Left kidney (tissue), 2 donors: ENCODE results near the gene ADAM8. TPM values are rescaled to one million over a fixed set of nuclear protein-coding genes. Genes with fewer than 3 reads are reported as not detected.

Source experiments
- DNase-seq: peaks from one replicate; pipeline ENCODE4 v3.0.0-alpha.2; 2013
- polyA plus RNA-seq: library from polyadenylated mRNA; unstranded; fragments of 120-200 nt; gene quantifications from one replicate; pipeline ENCODE4 v1.2.1, GENCODE V29; 2013; ENCODE audit not compliant: insufficient read length

ADAM8 gene
- polyA plus RNA-seq, 1 donor = 2.4 TPM

DNA sequence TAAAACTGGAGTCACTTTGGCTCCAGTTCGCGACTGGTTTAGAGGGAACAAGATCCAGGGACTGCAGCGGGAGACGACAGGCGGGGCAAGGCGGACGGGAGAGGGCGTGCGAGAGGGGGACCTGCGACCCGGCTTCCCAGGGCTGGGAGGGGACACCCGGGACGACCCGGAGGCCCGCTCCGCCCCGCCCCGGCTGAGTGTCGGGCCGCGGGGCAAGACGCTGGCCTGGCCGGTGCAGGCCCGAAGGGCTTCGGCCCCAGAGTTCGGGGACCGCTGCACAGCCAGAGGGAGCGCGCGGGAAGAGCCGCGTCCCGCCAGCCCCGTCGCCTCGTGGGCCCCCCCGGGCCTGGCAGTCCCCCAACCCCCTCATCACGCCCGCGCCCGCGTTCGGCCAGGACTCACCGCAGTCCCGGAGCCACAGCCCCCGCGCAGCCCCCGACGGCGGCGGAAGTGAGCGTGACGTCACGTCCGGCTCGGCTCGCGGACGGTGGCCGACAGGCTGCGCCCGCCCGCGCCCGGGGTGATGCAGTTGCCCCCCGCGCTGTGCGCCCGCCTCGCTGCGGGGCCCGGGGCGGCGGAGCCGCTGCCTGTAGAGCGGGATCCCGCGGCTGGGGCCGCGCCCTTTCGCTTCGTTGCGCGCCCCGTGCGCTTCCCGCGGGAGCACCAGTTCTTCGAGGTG, 31.9 kb upstream of the ADAM8 start, which contains the start of the genes TUBGCP2 and ZNF511:
Gene TUBGCP2 (minus strand): TSS at position 452 of the 679 bp plus-strand sequence. CDS start 5,931 bp downstream, outside the sequence.
Gene ZNF511 (plus strand): TSS at position 494 of the 679 bp plus-strand sequence. CDS start 30 bp downstream, at position 524.
- peak; percentile 84 for DNase-seq

DNA sequence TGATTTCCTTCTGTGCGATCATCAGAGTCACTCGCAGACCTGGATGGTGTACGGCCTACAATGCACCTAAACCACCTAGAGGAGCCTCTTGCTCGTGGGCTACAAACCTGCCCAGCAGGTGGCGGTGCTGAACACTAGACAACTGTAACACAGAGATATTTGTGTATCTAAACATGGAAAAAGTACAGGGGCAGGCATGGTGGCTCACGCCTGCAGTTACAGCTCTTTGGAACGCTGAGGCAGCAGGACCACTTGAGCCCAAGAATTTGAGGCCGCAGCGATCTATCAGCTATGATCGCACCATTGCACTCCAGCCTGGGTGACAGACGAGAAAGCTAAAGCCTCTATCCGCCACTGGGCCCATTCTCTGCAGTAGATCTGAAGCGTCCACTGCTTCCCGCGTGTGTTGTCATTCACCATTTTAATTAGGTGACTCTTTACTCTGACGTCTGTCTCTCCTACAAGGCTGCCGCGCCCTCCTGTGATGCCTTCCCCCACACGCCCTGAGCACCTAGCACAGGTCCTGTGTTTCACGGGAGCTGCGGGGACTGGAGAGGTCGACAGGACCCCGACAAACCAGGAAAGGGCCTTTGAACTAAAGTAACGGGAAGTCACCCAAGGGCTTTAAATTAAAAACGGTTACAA, 31.2 kb upstream of the ADAM8 start:
- peak; percentile 82 for DNase-seq

GRCh38 chr10:133306941-133307379, 30.3 kb upstream of the ADAM8 start:
- no peak for DNase-seq

- DNase-seq = no peak
These were observed 29.4 kb upstream of the ADAM8 start for GRCh38 chr10:133306097-133306476.

- no peak for DNase-seq
These were observed 26.5 kb upstream of the ADAM8 start for GRCh38 chr10:133303206-133303605.

DNA sequence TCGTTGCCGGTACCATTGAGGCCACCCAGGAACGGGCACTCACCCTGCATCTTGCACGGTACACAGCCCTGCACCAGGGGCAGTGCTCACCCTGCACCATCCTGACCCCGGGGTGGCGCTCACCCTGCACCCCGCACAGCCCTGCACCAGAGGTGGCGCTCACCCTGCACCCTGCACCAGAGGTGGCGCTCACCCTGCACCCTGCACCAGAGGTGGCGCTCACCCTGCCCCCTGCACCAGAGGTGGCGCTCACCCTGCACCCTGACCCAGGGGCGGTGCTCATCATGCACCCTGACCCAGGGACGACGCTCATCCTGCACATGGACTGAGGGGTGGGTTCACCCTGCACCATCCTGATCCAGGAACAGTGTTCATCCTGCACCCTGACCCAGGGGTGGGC, 25.6 kb upstream of the ADAM8 start:
- DNase-seq = no peak

- DNase-seq = no peak
These were observed 23.1 kb upstream of the ADAM8 start for GRCh38 chr10:133299738-133300137.

- no peak for DNase-seq
These were observed 22.6 kb upstream of the ADAM8 start for GRCh38 chr10:133299224-133299623.

DNA sequence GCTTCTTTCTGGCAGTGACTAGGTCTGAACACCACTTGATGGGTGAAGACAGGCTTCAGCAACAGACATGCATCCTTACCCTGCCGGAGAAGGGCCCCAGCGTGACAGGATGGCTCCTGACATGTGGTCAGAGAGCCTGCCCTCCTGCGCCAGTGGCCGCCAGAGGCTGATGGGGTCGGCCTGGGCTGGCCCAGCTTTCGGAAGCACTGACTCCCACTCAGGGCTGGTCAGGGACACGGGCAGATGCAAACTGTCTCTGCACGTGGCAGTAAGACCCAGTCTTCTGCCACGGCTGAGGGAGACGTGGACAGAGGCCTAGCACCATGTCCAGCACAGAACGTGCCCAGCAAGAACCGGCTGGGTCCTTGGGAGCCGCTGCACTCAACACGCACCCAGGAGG, 21.8 kb upstream of the ADAM8 start:
- no peak for DNase-seq

DNA sequence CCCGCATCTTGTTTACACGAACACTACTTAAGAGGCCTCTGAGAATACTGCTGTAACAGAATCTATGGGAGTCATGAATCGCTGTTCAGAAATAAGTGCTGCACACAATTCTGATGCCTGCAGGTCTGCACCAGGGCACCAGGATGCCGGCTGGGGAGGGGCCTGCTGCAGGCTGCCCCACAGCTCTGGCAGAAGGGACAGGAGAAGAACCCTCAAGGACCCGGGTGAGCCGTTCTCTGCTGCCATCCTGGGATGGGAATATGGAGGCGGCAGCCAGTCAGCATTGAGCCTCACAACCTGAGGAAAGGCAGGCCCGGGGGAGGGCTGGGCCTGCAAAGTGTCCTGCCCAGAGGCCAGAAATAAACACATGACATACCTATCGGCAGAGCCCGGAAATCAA, 20.8 kb upstream of the ADAM8 start:
- no peak for DNase-seq

- DNase-seq = no peak
These were observed 19.0 kb upstream of the ADAM8 start for GRCh38 chr10:133295426-133296320.

GRCh38 chr10:133294189-133294588, 17.5 kb upstream of the ADAM8 start:
- DNase-seq = no peak

GRCh38 chr10:133293810-133294119, 17.1 kb upstream of the ADAM8 start:
- no peak for DNase-seq

- DNase-seq = no peak
These were observed 16.5 kb upstream of the ADAM8 start for GRCh38 chr10:133292919-133293809.

- no peak for DNase-seq
These were observed 13.1 kb upstream of the ADAM8 start for GRCh38 chr10:133289761-133290160.

GRCh38 chr10:133287832-133288500, 11.3 kb upstream of the ADAM8 start:
- no peak for DNase-seq

DNA sequence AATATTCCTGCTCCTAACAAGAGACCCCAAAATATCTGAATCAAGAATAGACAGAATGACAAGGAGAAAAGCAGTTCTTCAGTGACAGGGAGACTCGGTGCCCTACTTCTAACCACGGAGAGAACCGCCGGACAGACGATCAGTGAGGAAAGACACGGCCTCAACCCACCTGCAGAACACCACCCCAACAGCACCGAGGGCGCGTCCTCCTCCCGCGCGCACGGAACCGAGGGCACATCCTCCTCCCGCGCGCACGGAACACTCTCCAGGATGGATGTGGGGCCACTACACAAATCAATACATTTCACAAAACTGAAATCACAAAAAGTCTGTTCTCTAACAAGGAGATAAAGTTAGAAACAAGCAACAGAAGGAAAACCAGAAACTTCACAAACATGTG, 9.7 kb upstream of the ADAM8 start:
- no peak for DNase-seq

DNA sequence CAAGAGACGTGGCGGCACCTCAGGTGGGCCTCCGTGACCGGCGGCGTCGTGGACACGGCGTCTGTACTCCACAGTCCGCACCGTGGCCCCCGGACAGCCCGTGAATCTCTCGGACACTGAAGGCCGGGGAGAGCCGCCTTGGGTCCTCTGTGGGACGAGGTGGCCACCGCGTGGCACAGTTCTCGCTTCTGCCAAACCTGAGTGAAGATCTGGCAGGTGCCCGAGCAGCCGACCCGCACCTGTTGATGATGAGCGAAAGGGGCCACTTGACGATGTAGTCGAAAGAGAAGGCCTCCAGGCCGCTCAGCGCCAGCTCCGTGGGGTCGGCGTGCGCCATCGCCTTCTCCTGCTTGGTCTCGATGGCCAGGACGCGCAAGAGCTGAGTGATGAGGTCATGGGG, 8.5 kb upstream of the ADAM8 start:
- DNase-seq = no peak

DNA sequence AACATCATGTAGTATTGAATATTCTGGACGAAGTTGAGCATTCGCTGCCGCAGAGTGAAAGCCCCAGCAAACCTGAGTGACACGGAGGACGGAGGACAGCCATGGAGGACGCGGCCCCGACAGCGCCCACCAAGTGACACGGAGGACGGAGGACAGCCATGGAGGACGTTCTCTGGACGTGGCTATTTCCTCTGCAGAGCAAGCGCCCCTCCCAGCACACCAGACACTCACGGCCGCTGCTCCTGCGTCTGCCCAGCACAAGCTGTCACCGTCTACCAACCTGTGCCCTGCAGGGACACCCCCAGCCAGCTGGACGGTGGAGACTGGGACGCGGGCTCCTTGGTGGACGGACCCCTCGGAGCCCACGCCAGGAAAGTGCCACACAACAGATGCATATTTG, 7.3 kb upstream of the ADAM8 start:
- DNase-seq = no peak

- DNase-seq = no peak
These were observed 6.2 kb upstream of the ADAM8 start for GRCh38 chr10:133282846-133283390.
